Thyroid gland (tissue), 4 donors: ENCODE data around the gene MARK2.

Experiments
- POLR2A ChIP-seq, 2 donors: fragments of 450-650 bp; IDR thresholded peaks; one replicate each; pipeline ENCODE4 v1.6.1; 2017; ENCODE audit warnings: antibody characterized with exemption in 2 of 2, mild to moderate bottlenecking in 2 of 2, moderate library complexity in 1 of 2
- TF ChIP-seq, protein P1 (sequence below), 6 experiments: fragments of 200-600 bp in 3 of 6; fragments of 450-650 bp in 3 of 6; sonication (generic) in 3 of 6; IDR thresholded peaks; one replicate each; pipeline ENCODE4 v1.5.1; 2016 to 2019; ENCODE audit warnings: antibody characterized with exemption in 6 of 6, mild to moderate bottlenecking in 2 of 6, inconsistent platforms in 1 of 6, moderate library complexity in 1 of 6

DNA sequence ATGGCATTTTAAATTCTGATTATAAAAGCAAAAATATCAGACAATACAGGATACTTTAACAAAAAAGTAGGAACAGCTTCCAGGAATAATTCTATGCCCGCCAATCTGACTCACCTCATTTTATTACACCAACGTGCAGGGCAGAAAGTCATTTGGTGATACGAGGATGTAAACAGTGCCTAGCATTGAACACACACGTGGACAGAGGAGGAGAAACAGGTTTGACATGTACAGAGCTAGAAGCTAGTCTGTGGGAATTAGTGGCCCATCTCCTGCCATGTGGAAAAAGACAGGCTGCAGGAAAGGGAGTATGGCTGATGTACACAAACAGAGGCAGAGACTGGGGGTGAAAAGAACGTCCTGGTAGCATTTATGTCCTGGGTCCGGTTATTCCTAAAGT lies 34.7 kb upstream of the MARK2 start:
- TF ChIP-seq, protein P1, sequence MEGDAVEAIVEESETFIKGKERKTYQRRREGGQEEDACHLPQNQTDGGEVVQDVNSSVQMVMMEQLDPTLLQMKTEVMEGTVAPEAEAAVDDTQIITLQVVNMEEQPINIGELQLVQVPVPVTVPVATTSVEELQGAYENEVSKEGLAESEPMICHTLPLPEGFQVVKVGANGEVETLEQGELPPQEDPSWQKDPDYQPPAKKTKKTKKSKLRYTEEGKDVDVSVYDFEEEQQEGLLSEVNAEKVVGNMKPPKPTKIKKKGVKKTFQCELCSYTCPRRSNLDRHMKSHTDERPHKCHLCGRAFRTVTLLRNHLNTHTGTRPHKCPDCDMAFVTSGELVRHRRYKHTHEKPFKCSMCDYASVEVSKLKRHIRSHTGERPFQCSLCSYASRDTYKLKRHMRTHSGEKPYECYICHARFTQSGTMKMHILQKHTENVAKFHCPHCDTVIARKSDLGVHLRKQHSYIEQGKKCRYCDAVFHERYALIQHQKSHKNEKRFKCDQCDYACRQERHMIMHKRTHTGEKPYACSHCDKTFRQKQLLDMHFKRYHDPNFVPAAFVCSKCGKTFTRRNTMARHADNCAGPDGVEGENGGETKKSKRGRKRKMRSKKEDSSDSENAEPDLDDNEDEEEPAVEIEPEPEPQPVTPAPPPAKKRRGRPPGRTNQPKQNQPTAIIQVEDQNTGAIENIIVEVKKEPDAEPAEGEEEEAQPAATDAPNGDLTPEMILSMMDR (IDR thresholded peaks at IDR 0.05): no peak
- TF ChIP-seq POLR2A (IDR thresholded peaks at IDR 0.05): no peak
